ENCODE data around the gene ANKRD65. TPM values are rescaled to one million over a fixed set of nuclear protein-coding genes. Genes with fewer than 3 reads are reported as not detected.
"Not testable (repeated sequence)": the region's sequence is repeated elsewhere in the genome, so short reads cannot be mapped to it uniquely, and the experiment has no call there.

Gene ANKRD65
- polyA plus RNA-seq (2013, experiment 1 of 2): 0.95 TPM
- polyA plus RNA-seq (2013, experiment 2 of 2): 1.2 TPM

GRCh38 chr1:1421147-1421906, at the start of gene ANKRD65:
ANKRD65 (minus strand) TSS chr1:1421276; CDS start chr1:1421005, 271 bp downstream.
- Histone ChIP-seq H3K27ac (ENCODE audit: low read depth, low read length) (peak within 1 kb of the TSS; percentile 49), H3K9ac (ENCODE audit: low read depth, low read length) (0 out of 2 replicates have a peak within 1 kb of the TSS, but pooled peaks have one; percentile 9)

GRCh38 chr1:1468196-1468985, 47.3 kb upstream of the ANKRD65 start:
- H3K27me3 ChIP-seq (ENCODE audit: insufficient read depth, low read length); H3K27ac ChIP-seq (ENCODE audit: low read depth, low read length); H3K9ac ChIP-seq (ENCODE audit: low read depth, low read length); H3K4me1 ChIP-seq (ENCODE audit: insufficient read depth, low read length); H3K36me3 ChIP-seq (ENCODE audit: insufficient read depth, low read length); H3K4me3 ChIP-seq (ENCODE audit: low read length); H3K9me3 ChIP-seq (ENCODE audit: insufficient read depth, low read depth, low read length): not testable (repeated sequence)
- 91% methylated on average over 33 of the region's 44 CpGs for WGBS

More at GRCh38 chr1:1421147-1421906, at the start of gene ANKRD65:
- 76% methylated on average over 18 of the region's 18 CpGs for WGBS
- H3K4me3 ChIP-seq (ENCODE audit: low read length): no peak within 1 kb of the TSS
- no peaks in the 10 kb centered on the region for H3K36me3 ChIP-seq (ENCODE audit: insufficient read depth, low read length)
- H3K27me3 ChIP-seq (ENCODE audit: insufficient read depth, low read length): no peaks in the 10 kb centered on the region
- peaks cover 23% of the 10 kb centered on the region for H3K4me1 ChIP-seq (ENCODE audit: insufficient read depth, low read length)
- no peaks in the 10 kb centered on the region for H3K9me3 ChIP-seq (ENCODE audit: insufficient read depth, low read depth, low read length)

- H3K4me1 ChIP-seq (ENCODE audit: insufficient read depth, low read length): no peaks in the 10 kb centered on the region
- H3K4me3 ChIP-seq (ENCODE audit: low read length): no peak overlapping the region
- 88% methylated on average over 7 of the region's 7 CpGs for WGBS
- H3K27ac ChIP-seq (ENCODE audit: low read depth, low read length): no peak overlapping the region
- H3K9ac ChIP-seq (ENCODE audit: low read depth, low read length): no peak overlapping the region
- H3K36me3 ChIP-seq (ENCODE audit: insufficient read depth, low read length): no peaks in the 10 kb centered on the region
- H3K9me3 ChIP-seq (ENCODE audit: insufficient read depth, low read depth, low read length): 0 out of 2 replicates have a peak, but pooled peaks cover 3% of the 10 kb centered on the region
- no peaks in the 10 kb centered on the region for H3K27me3 ChIP-seq (ENCODE audit: insufficient read depth, low read length)
Measured at GRCh38 chr1:1463312-1463711, 42.2 kb upstream of the ANKRD65 start.

- Histone ChIP-seq H3K27ac (ENCODE audit: low read depth, low read length) (no peak overlapping the region), H3K9me3 (ENCODE audit: insufficient read depth, low read depth, low read length) (0 out of 2 replicates have a peak, but pooled peaks cover 3% of the 10 kb centered on the region), H3K27me3 (ENCODE audit: insufficient read depth, low read length) (no peaks in the 10 kb centered on the region), H3K4me3 (ENCODE audit: low read length) (no peak overlapping the region), H3K36me3 (ENCODE audit: insufficient read depth, low read length) (no peaks in the 10 kb centered on the region), H3K9ac (ENCODE audit: low read depth, low read length) (no peak overlapping the region), H3K4me1 (ENCODE audit: insufficient read depth, low read length) (no peaks in the 10 kb centered on the region)
- 88% methylated on average over 26 of the region's 26 CpGs for WGBS
Measured at GRCh38 chr1:1462318-1462966, 41.4 kb upstream of the ANKRD65 start.

- 88% methylated on average over 18 of the region's 18 CpGs for WGBS
- H3K27ac ChIP-seq (ENCODE audit: low read depth, low read length): no peak overlapping the region
- no peaks in the 10 kb centered on the region for H3K27me3 ChIP-seq (ENCODE audit: insufficient read depth, low read length)
- no peaks in the 10 kb centered on the region for H3K36me3 ChIP-seq (ENCODE audit: insufficient read depth, low read length)
- H3K9me3 ChIP-seq (ENCODE audit: insufficient read depth, low read depth, low read length): 0 out of 2 replicates have a peak, but pooled peaks cover 3% of the 10 kb centered on the region
- no peaks in the 10 kb centered on the region for H3K4me1 ChIP-seq (ENCODE audit: insufficient read depth, low read length)
- H3K4me3 ChIP-seq (ENCODE audit: low read length): no peak overlapping the region
- no peak overlapping the region for H3K9ac ChIP-seq (ENCODE audit: low read depth, low read length)
Measured at GRCh38 chr1:1461721-1462317, 40.7 kb upstream of the ANKRD65 start.

- Histone ChIP-seq H3K9ac (ENCODE audit: low read depth, low read length) (no peak overlapping the region), H3K9me3 (ENCODE audit: insufficient read depth, low read depth, low read length) (0 out of 2 replicates have a peak, but pooled peaks cover 3% of the 10 kb centered on the region), H3K36me3 (ENCODE audit: insufficient read depth, low read length) (no peaks in the 10 kb centered on the region), H3K4me1 (ENCODE audit: insufficient read depth, low read length) (no peaks in the 10 kb centered on the region), H3K27me3 (ENCODE audit: insufficient read depth, low read length) (no peaks in the 10 kb centered on the region), H3K27ac (ENCODE audit: low read depth, low read length) (no peak overlapping the region), H3K4me3 (ENCODE audit: low read length) (no peak overlapping the region)
- WGBS: 92% methylated on average over 27 of the region's 27 CpGs
Measured at GRCh38 chr1:1460540-1461130, 39.6 kb upstream of the ANKRD65 start.

- not testable (repeated sequence) for H3K27me3 ChIP-seq (ENCODE audit: insufficient read depth, low read length); H3K9ac ChIP-seq (ENCODE audit: low read depth, low read length); H3K36me3 ChIP-seq (ENCODE audit: insufficient read depth, low read length); H3K27ac ChIP-seq (ENCODE audit: low read depth, low read length); H3K4me1 ChIP-seq (ENCODE audit: insufficient read depth, low read length); H3K4me3 ChIP-seq (ENCODE audit: low read length); H3K9me3 ChIP-seq (ENCODE audit: insufficient read depth, low read depth, low read length)
- 92% methylated on average over 14 of the region's 14 CpGs for WGBS
Measured at GRCh38 chr1:1459711-1460110, 38.6 kb upstream of the ANKRD65 start.

- WGBS: 96% methylated on average over 15 of the region's 19 CpGs
- H3K36me3 ChIP-seq (ENCODE audit: insufficient read depth, low read length); H3K9me3 ChIP-seq (ENCODE audit: insufficient read depth, low read depth, low read length); H3K4me1 ChIP-seq (ENCODE audit: insufficient read depth, low read length); H3K4me3 ChIP-seq (ENCODE audit: low read length); H3K9ac ChIP-seq (ENCODE audit: low read depth, low read length); H3K27ac ChIP-seq (ENCODE audit: low read depth, low read length); H3K27me3 ChIP-seq (ENCODE audit: insufficient read depth, low read length): not testable (repeated sequence)
Measured at GRCh38 chr1:1459156-1459555, 38.1 kb upstream of the ANKRD65 start.

GRCh38 chr1:1456683-1457255, 35.7 kb upstream of the ANKRD65 start:
- H3K27ac ChIP-seq (ENCODE audit: low read depth, low read length); H3K4me1 ChIP-seq (ENCODE audit: insufficient read depth, low read length); H3K9ac ChIP-seq (ENCODE audit: low read depth, low read length); H3K27me3 ChIP-seq (ENCODE audit: insufficient read depth, low read length); H3K9me3 ChIP-seq (ENCODE audit: insufficient read depth, low read depth, low read length); H3K36me3 ChIP-seq (ENCODE audit: insufficient read depth, low read length); H3K4me3 ChIP-seq (ENCODE audit: low read length): not testable (repeated sequence)
- 96% methylated on average over 17 of the region's 22 CpGs for WGBS

- H3K9me3 ChIP-seq (ENCODE audit: insufficient read depth, low read depth, low read length); H3K27ac ChIP-seq (ENCODE audit: low read depth, low read length); H3K4me1 ChIP-seq (ENCODE audit: insufficient read depth, low read length); H3K4me3 ChIP-seq (ENCODE audit: low read length); H3K27me3 ChIP-seq (ENCODE audit: insufficient read depth, low read length); H3K36me3 ChIP-seq (ENCODE audit: insufficient read depth, low read length); H3K9ac ChIP-seq (ENCODE audit: low read depth, low read length): not testable (repeated sequence)
- WGBS: 88% methylated on average over 1 of the region's 15 CpGs
Measured at GRCh38 chr1:1455934-1456333, 34.9 kb upstream of the ANKRD65 start.

All from HUES64 (cell line).